Common myeloid progenitor, CD34-positive (primary cell): ENCODE results near the gene NDNF.
A peak's percentile ranks its signal among the peaks of the same experiment; 100 is the strongest.

ENCODE experiments used
- CTCF ChIA-PET: fragments of 350-600 bp; sonication (Branson Sonifier 250); formaldehyde crosslinking; loops from one replicate; lab custom pipeline; 2021; ENCODE audit warnings: antibody characterized with exemption; lab: Charles Lee
- POLR2A ChIA-PET: fragments of 350-600 bp; sonication (Branson Sonifier 250); formaldehyde crosslinking; loops from one replicate; lab custom pipeline; 2021; ENCODE audit warnings: antibody characterized with exemption; lab: Charles Lee
- DNase-seq, 3 donors: peaks; one replicate each; pipeline versions ENCODE4 v3.0.0 to v3.0.0-alpha.2; 2013
- H3K27ac ChIP-seq, 2 experiments: 1 replicate in 1 of 2; 2 replicates in 1 of 2; pipeline ENCODE4 v1.7.0; 2013; ENCODE audit warnings: inconsistent platforms in 2 of 2, low read length in 2 of 2, mild to moderate bottlenecking in 2 of 2, low read depth in 1 of 2, moderate library complexity in 1 of 2; ENCODE audit not compliant: severe bottlenecking in 2 of 2, insufficient read depth in 1 of 2, poor library complexity in 1 of 2
- H3K27me3 ChIP-seq, 5 experiments: replicated peaks in 2 of 5; 1 replicate in 3 of 5; 2 replicates in 2 of 5; pipeline versions ENCODE4 v1.6.1 to v1.7.0; 2013; ENCODE audit warnings: low read length in 4 of 5, mild to moderate bottlenecking in 2 of 5, moderate library complexity in 2 of 5, inconsistent platforms in 1 of 5; ENCODE audit not compliant: insufficient read depth in 5 of 5, control insufficient read depth in 4 of 5
- H3K36me3 ChIP-seq, 4 experiments: 1 replicate in 2 of 4; 2 replicates in 2 of 4; pipeline versions ENCODE4 v1.6.1 to v1.7.0; 2013; ENCODE audit warnings: low read length in 3 of 4, control low read depth in 1 of 4, mild to moderate bottlenecking in 1 of 4; ENCODE audit not compliant: control insufficient read depth in 4 of 4, insufficient read depth in 4 of 4
- H3K4me1 ChIP-seq, 4 experiments: 1 replicate in 3 of 4; 2 replicates in 1 of 4; pipeline versions ENCODE4 v1.6.1 to v1.7.1; 2013; ENCODE audit warnings: low read length in 3 of 4, mild to moderate bottlenecking in 3 of 4, control low read depth in 1 of 4, inconsistent platforms in 1 of 4, moderate library complexity in 1 of 4; ENCODE audit not compliant: control insufficient read depth in 4 of 4, insufficient read depth in 4 of 4; ENCODE audit errors: control extremely low read depth in 1 of 4
- H3K4me3 ChIP-seq, 7 experiments: 1 replicate in 4 of 7; 2 replicates in 3 of 7; pipeline versions ENCODE4 v1.5.1 to v1.7.0; 2013; ENCODE audit warnings: mild to moderate bottlenecking in 7 of 7, low read length in 6 of 7, moderate library complexity in 6 of 7, inconsistent platforms in 2 of 7, low read depth in 2 of 7, control low read depth in 1 of 7; ENCODE audit not compliant: insufficient read depth in 4 of 7, control insufficient read depth in 1 of 7; ENCODE audit errors: extremely low read depth in 1 of 7
- H3K9me3 ChIP-seq, 5 experiments: 1 replicate in 4 of 5; 2 replicates in 1 of 5; pipeline versions ENCODE4 v1.6.1 to v1.7.1; 2013; ENCODE audit warnings: low read length in 4 of 5, mild to moderate bottlenecking in 2 of 5, inconsistent platforms in 1 of 5, low read depth in 1 of 5, moderate library complexity in 1 of 5; ENCODE audit not compliant: control insufficient read depth in 4 of 5, insufficient read depth in 2 of 5; ENCODE audit errors: control extremely low read depth in 1 of 5
- WGBS: methylation state at CpG from one replicate; pipeline ENCODE4 v1.1.5; 2013; ENCODE audit not compliant: insufficient coverage; 5-methylcytosine and 5-hydroxymethylcytosine counted together

Gene NDNF

DNA sequence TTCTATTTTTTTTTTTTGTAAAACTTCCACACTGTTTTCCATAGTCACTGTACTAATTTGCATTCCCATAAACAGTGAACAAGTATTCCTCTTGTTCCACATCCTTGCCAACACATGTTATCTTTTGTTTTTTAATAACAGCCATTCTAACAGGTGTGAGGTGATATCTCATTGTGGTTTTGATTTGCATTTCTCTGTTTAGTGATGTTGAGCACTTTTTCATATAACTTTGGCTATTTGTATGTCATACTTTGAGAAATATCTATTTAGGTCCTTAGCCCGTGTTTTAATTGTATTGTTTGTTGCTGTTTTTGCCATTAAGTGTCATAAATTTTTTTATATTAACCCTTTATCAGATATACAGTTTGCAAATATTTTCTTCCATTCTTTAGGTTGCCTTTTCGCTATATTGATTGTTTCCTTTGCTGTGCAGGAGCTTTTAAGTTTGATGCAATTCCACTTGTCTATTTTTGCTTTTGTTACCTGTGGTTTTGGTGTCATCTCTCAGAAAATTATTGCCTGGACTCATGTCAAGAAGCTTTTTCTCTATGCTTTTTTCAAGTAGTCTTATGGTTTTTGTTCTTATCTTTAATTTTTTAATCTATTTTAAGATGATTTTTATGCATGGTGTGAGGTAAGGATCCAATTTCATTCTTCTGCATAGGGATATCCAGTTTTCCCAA, 27.9 kb upstream of the NDNF start:
- no peak overlapping the region for H3K4me3 ChIP-seq
- ChIA-PET POLR2A (no interaction called here), CTCF (interaction anchor here (1.1 to 2.5 kb wide), 2 partner anchors 10 to 13 kb away, joined by 3 to 9 read pairs; no protein-coding TSS in a partner anchor)
- no CpG with 5 or more reads among the region's 2 CpGs for WGBS
- H3K36me3 ChIP-seq: no peaks in the 10 kb centered on the region
- H3K27me3 ChIP-seq: peaks cover 0 to 3% (median 0%) of the 10 kb centered on the region in 5 experiments
- no peaks in the 10 kb centered on the region for H3K4me1 ChIP-seq
- no peak for DNase-seq
- H3K27ac ChIP-seq: no peak overlapping the region
- H3K9me3 ChIP-seq: peaks cover 0 to 3% (median 0%) of the 10 kb centered on the region in 5 experiments

GRCh38 chr4:121098266-121098665, 25.9 kb upstream of the NDNF start:
- DNase-seq: peak; percentile 31 to 80 (median 67)
- no CpG with 5 or more reads among the region's 2 CpGs for WGBS
- no peak overlapping the region for H3K4me3 ChIP-seq
- H3K4me1 ChIP-seq: no peaks in the 10 kb centered on the region
- peaks cover 0 to 2% (median 0%) of the 10 kb centered on the region in 5 experiments for H3K9me3 ChIP-seq
- H3K36me3 ChIP-seq: no peaks in the 10 kb centered on the region
- no peak overlapping the region for H3K27ac ChIP-seq
- ChIA-PET CTCF (no interaction called here), POLR2A (interaction anchor here (0.6 kb wide), 1 partner anchor 280 kb away, joined by 7 read pairs; no protein-coding TSS in a partner anchor)
- H3K27me3 ChIP-seq: peaks cover 0 to 3% (median 0%) of the 10 kb centered on the region in 5 experiments

DNA sequence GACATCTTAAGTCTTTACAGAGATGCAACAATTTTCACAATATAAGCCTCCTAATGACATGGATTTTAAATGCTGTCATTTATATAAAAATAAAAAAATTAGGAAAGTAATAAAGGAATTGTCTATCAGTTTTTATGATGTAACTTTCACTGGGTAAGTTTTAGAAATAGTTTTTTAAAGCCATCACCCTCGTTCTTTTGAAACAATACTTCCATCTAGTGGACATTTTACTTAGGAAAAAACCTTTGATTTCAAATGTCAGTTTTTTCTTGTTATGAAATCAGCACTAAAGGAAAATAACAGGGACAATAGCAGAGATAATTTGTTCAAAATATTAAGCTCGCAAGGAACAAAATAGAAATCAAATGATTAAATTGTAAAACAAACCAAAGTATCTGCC, 24.3 kb upstream of the NDNF start:
- Histone ChIP-seq H3K4me1 (no peaks in the 10 kb centered on the region), H3K36me3 (no peaks in the 10 kb centered on the region), H3K4me3 (no peak overlapping the region), H3K27me3 (peaks cover 0 to 3% (median 0%) of the 10 kb centered on the region in 5 experiments), H3K27ac (no peak overlapping the region), H3K9me3 (peaks cover 0 to 2% (median 0%) of the 10 kb centered on the region in 5 experiments)
- ChIA-PET POLR2A (no interaction called here), CTCF (interaction anchor here (1.0 kb wide), 2 partner anchors 379 to 941 kb away, joined by 4 to 5 read pairs; no protein-coding TSS in a partner anchor)
- peak; percentile 33 to 58 (median 47) for DNase-seq
- no CpG with 5 or more reads among the region's 2 CpGs for WGBS

GRCh38 chr4:121096191-121096590, 23.9 kb upstream of the NDNF start:
- peaks cover 0 to under 1% (median 0%) of the 10 kb centered on the region in 5 experiments for H3K27me3 ChIP-seq
- ChIA-PET CTCF (interaction anchor here (1.1 to 1.6 kb wide), 3 partner anchors 12 to 939 kb away, joined by 3 to 4 read pairs (median 3); no protein-coding TSS in a partner anchor), POLR2A (no interaction called here)
- no peak for DNase-seq
- H3K4me3 ChIP-seq: no peak overlapping the region
- H3K36me3 ChIP-seq: no peaks in the 10 kb centered on the region
- no peak overlapping the region for H3K27ac ChIP-seq
- no peaks in the 10 kb centered on the region for H3K9me3 ChIP-seq
- no peaks in the 10 kb centered on the region for H3K4me1 ChIP-seq

DNA sequence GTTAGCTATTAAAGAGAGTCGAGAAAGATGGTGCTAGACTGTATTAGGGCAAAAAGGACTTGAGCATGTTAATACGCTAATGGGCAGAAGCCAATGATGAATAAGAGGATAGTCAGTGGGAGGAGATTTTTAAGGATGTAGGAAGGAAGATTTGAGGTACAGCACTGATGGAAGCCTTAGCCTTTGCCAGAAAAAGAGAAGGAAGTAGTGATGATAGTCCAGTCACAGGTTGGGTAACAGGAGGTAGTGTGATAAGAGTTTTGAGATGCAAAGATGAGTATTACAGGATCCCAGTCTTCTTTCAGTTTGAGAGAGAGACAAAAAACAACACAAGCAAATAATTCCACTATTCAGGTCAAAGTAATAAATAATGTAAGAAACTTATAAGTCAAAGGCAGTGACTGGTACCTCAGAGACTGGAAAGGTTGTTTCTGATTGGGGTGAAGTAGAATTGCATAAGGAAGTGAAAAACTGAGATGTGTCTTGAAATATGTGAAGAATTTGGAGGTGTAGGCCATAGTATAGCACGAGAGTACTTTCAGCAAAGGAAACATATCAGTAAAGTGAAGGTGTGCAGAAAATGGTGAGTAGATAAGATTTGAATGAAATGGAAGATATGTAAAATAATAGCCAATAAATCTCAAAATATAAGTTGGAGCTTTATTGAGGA, 22.1 kb upstream of the NDNF start:
- DNase-seq: no peak
- ChIA-PET CTCF (interaction anchor here (1.0 to 1.6 kb wide), 5 partner anchors 10 to 939 kb away, joined by 3 read pairs; no protein-coding TSS in a partner anchor), POLR2A (no interaction called here)
- Histone ChIP-seq H3K27me3 (no peaks in the 10 kb centered on the region), H3K36me3 (no peaks in the 10 kb centered on the region), H3K4me1 (no peaks in the 10 kb centered on the region), H3K27ac (no peak overlapping the region), H3K9me3 (no peaks in the 10 kb centered on the region), H3K4me3 (no peak overlapping the region)
- 96% methylated on average over 2 of the region's 3 CpGs for WGBS

DNA sequence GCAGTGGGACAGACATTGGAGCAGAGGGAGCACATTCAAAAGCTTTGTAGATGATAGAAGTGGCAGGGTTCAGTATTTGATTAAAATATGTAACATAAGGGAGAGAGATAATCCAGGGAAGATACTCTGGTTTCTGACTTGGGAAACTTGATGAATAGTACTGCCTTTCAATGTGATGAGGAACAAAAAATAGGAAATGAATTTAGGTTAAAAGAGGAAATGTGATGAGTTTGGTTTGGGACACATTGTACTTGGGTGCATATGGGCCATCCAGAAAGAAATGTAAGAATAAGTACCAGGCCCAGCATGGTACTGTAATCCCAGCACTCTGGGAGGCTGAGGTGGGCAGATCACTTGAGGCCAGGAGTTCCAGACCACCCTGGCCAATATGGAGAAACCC, 20.9 kb upstream of the NDNF start:
- H3K4me3 ChIP-seq: no peak overlapping the region
- DNase-seq: no peak
- no peak overlapping the region for H3K27ac ChIP-seq
- no peaks in the 10 kb centered on the region for H3K9me3 ChIP-seq
- no peaks in the 10 kb centered on the region for H3K36me3 ChIP-seq
- POLR2A ChIA-PET: no interaction called here
- H3K4me1 ChIP-seq: no peaks in the 10 kb centered on the region
- CTCF ChIA-PET: interaction anchor here (1.0 kb wide), 1 partner anchor 938 kb away, joined by 3 read pairs; no protein-coding TSS in a partner anchor
- no peaks in the 10 kb centered on the region for H3K27me3 ChIP-seq

- CTCF ChIA-PET: interaction anchor here (0.7 kb wide), 1 partner anchor 17 kb away, joined by 3 read pairs; no protein-coding TSS in a partner anchor
- Histone ChIP-seq H3K9me3 (no peaks in the 10 kb centered on the region), H3K27me3 (no peaks in the 10 kb centered on the region), H3K4me1 (no peaks in the 10 kb centered on the region), H3K36me3 (no peaks in the 10 kb centered on the region), H3K4me3 (no peak overlapping the region), H3K27ac (no peak overlapping the region)
- no peak for DNase-seq
- POLR2A ChIA-PET: interaction anchor here (0.7 kb wide), 1 partner anchor 13 kb away, joined by 5 read pairs; no protein-coding TSS in a partner anchor
Measured at GRCh38 chr4:121091941-121092340, 19.6 kb upstream of the NDNF start.
